HL-60 (cell line): ENCODE data around the gene MAN2A2.
A peak's percentile ranks its signal among the peaks of the same experiment; 100 is the strongest.

Experiments used
- DNase-seq, 2 experiments: peaks; one replicate each; pipeline ENCODE4 v3.0.0-alpha.2; 2010 to 2020; ENCODE audit warnings: low read depth in 1 of 2, low spot score in 1 of 2
- H3K27ac ChIP-seq: fragments of 250-450 bp; sonication (Bioruptor Pico); replicated peaks from 2 replicates; pipeline ENCODE4 v1.5.1; 2020; ENCODE audit warnings: mild to moderate bottlenecking, moderate library complexity
- H3K27me3 ChIP-seq: fragments of 250-450 bp; sonication (Bioruptor Pico); 2 replicates; pipeline ENCODE4 v1.5.1; 2021; ENCODE audit warnings: mild to moderate bottlenecking, moderate library complexity; ENCODE audit not compliant: insufficient read depth, poor library complexity, severe bottlenecking
- H3K4me3 ChIP-seq: replicated peaks from 2 replicates; pipeline ENCODE4 v1.5.1; 2011; ENCODE audit warnings: mild to moderate bottlenecking, control low read depth, low read length; ENCODE audit not compliant: insufficient read depth
- CTCF ChIP-seq: IDR thresholded peaks from one replicate; pipeline ENCODE4 v1.5.1; 2011; ENCODE audit warnings: low read length, control low read depth, inconsistent platforms; ENCODE audit not compliant: insufficient read depth
- GABPA ChIP-seq: IDR thresholded peaks from 2 replicates; pipeline ENCODE4 v1.6.1; 2012; ENCODE audit warnings: low read depth
- POLR2AphosphoS5 ChIP-seq: IDR thresholded peaks from 2 replicates; pipeline ENCODE4 v1.6.1; 2012; ENCODE audit warnings: low read depth
- REST ChIP-seq: IDR thresholded peaks from 2 replicates; pipeline ENCODE4 v1.6.1; 2012; ENCODE audit warnings: low read depth; ENCODE audit not compliant: insufficient replicate concordance
- SPI1 ChIP-seq: IDR thresholded peaks from 2 replicates; pipeline ENCODE4 v1.6.1; 2012; ENCODE audit warnings: low read depth, mild to moderate bottlenecking, borderline replicate concordance

The MAN2A2 gene

GRCh38 chr15:90869140-90869541 is 34.0 kb upstream of the MAN2A2 start:
- TF ChIP-seq CTCF (no peak), GABPA (no peak), POLR2AphosphoS5 (no peak), REST (no peak), SPI1 (no peak)
- peak overlapping the region; percentile 85 for H3K27ac ChIP-seq
- no peak overlapping the region for H3K4me3 ChIP-seq
- peak in 1 of 2 experiments; percentile 24 for DNase-seq
- no peaks in the 10 kb centered on the region for H3K27me3 ChIP-seq

- Histone ChIP-seq H3K27me3 (no peaks in the 10 kb centered on the region), H3K27ac (peak overlapping the region; percentile 85), H3K4me3 (no peak overlapping the region)
- peak; percentile 77 to 97 for DNase-seq
- TF ChIP-seq SPI1: peak; percentile 67
- 0 out of 2 replicates have a peak, but pooled peaks have one; percentile 4 for TF ChIP-seq GABPA
- TF ChIP-seq REST: no peak
- TF ChIP-seq CTCF: no peak
- TF ChIP-seq POLR2AphosphoS5: peak; percentile 40; the same call in 1 of the 2 replicates
Observed at GRCh38 chr15:90869601-90870353, 33.3 kb upstream of the MAN2A2 start.

- H3K27me3 ChIP-seq: no peaks in the 10 kb centered on the region
- no peak for TF ChIP-seq REST
- peak; percentile 13; the same call in 1 of the 2 replicates for TF ChIP-seq POLR2AphosphoS5
- DNase-seq: no peak
- H3K4me3 ChIP-seq: peak overlapping the region; percentile 69
- peak overlapping the region; percentile 85 for H3K27ac ChIP-seq
Observed at GRCh38 chr15:90870354-90871138, 32.6 kb upstream of the MAN2A2 start.
